GM06990 (cell line): ENCODE data around the gene ABCA7.
A peak's percentile ranks its signal among the peaks of the same experiment; 100 is the strongest.

Source experiments
- DNase-seq: peaks from one replicate; pipeline ENCODE4 v3.0.0-alpha.2; 2011; ENCODE audit not compliant: insufficient read length; ENCODE audit errors: extremely low read depth
- H3K27me3 ChIP-seq: replicated peaks from 2 replicates; pipeline ENCODE4 v1.6.0; 2011; ENCODE audit warnings: low read length; ENCODE audit not compliant: control insufficient read depth, insufficient read depth
- H3K36me3 ChIP-seq: 2 replicates; pipeline ENCODE4 v1.5.1; 2011; ENCODE audit warnings: low read length; ENCODE audit not compliant: control insufficient read depth, insufficient read depth
- H3K4me3 ChIP-seq: replicated peaks from 2 replicates; pipeline ENCODE4 v1.5.1; 2011; ENCODE audit warnings: low read depth, mild to moderate bottlenecking, control low read depth, low read length
- TF ChIP-seq, protein P1 (sequence below): IDR thresholded peaks from 2 replicates; pipeline ENCODE4 v1.5.1; 2011; ENCODE audit warnings: low read length, control low read depth, mild to moderate bottlenecking, inconsistent platforms; ENCODE audit not compliant: insufficient read depth, poor library complexity, severe bottlenecking

Gene ABCA7

DNA sequence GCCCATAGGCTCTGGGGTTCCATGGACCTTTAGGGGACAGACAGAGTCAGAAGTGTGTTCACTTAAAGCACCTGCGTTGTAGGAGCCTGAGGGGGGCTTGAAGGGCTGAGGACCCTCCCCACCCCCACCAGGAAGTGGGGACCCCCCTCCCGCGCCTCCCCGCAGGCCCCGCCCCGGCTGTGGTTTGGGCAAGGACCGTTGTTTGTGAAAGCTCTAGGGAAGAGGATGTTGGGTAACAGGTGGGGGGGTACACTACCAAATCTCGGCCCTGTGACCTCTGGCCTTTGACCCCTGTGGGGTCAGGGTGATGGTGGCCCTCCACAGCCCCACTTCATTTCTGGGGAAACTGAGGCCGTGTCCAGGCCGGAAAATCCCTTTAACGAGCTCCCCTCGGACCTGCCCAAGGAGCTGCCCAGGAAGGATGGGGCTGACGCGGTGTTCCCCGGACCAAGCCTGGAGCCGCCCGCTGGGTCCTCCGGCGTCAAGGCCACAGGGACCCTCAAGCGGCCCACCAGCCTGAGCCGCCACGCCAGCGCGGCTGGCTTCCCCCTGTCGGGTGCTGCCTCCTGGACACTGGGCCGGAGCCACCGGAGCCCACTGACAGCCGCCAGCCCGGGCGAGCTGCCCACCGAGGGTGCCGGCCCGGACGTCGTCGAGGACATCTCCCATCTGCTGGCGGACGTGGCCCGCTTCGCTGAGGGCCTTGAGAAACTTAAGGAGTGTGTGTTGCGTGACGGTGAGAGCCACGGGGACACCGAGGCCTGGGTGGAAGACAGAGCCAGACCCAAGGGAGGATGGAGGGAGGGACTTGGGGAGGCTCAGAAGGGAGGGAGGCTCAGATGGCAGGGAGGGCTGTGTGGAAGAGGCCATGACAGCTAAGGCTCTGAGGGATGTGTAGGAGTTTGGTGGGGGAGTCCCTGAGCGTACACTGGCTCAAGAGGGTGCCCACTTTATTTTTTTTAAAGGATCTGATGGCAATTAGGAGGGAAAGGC, 28.4 kb downstream of the ABCA7 start:
- no peaks in the 10 kb centered on the region for H3K27me3 ChIP-seq
- no peak for DNase-seq
- TF ChIP-seq, protein P1, sequence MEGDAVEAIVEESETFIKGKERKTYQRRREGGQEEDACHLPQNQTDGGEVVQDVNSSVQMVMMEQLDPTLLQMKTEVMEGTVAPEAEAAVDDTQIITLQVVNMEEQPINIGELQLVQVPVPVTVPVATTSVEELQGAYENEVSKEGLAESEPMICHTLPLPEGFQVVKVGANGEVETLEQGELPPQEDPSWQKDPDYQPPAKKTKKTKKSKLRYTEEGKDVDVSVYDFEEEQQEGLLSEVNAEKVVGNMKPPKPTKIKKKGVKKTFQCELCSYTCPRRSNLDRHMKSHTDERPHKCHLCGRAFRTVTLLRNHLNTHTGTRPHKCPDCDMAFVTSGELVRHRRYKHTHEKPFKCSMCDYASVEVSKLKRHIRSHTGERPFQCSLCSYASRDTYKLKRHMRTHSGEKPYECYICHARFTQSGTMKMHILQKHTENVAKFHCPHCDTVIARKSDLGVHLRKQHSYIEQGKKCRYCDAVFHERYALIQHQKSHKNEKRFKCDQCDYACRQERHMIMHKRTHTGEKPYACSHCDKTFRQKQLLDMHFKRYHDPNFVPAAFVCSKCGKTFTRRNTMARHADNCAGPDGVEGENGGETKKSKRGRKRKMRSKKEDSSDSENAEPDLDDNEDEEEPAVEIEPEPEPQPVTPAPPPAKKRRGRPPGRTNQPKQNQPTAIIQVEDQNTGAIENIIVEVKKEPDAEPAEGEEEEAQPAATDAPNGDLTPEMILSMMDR = no peak
- H3K36me3 ChIP-seq = peaks cover 12% of the 10 kb centered on the region
- H3K4me3 ChIP-seq = peak overlapping the region; percentile 89

DNA sequence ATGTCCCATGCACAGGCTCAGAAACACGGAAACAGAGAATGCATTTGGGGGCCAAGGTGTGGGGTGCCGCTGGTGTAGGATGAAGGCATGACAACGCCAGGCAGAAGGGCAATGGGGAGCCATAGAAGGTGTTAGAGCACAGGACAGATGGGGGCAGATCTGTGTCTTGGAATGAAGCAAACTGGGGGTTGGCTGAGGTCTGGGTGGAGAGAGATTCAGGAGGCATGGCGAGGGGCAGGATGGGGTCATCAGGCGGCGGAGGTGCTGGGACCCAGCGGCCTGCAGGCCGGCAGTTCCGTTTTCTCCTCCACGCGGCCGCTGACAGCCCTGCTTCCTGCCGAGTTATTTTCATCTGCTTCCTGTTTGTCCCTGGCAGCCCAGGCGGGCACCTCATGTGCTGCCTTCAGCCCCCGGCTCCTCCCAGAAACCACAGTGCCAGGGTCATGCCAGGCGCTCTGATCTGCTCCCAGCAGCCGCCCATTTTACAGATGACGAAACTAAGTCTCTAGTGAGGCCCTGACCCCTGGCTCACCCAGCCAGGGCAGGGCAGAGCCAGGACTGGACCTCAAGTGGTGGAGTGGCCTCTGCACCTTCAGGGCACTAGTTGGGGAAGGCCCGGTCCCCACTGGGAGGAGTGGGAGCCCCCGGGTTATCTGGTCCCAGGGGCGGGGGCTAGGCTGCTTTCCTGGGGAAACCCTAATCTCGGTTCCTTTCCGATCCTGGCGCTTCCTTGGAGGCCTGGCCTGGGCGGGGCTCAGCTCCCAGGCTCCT, 29.3 kb downstream of the ABCA7 start:
- Histone ChIP-seq H3K36me3 (peaks cover 18% of the 10 kb centered on the region), H3K27me3 (no peaks in the 10 kb centered on the region), H3K4me3 (peak overlapping the region; percentile 89)
- DNase-seq = peak; percentile 74
- TF ChIP-seq, protein P1 = no peak

DNA sequence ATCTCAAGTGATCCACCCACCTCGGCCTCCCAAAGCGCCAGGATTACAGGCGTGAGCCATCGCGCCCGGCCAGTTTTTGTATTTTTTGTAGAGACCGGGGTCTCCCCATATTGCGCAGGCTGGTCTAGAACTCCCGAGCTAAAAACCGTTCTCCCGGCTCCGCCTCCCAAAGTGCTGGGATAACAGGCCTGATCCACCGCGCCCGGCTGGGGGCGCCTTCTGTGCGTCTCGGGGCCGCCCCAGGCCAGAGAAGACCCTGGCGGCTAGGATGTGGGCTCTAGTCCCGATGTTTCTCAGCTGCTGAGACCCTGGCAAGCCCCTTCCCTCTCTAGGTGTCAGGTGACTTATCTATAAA, 30.6 kb downstream of the ABCA7 start:
- DNase-seq = no peak
- no peak overlapping the region for H3K4me3 ChIP-seq
- TF ChIP-seq, protein P1 = no peak
- H3K27me3 ChIP-seq = no peaks in the 10 kb centered on the region
- peaks cover 20% of the 10 kb centered on the region for H3K36me3 ChIP-seq

DNA sequence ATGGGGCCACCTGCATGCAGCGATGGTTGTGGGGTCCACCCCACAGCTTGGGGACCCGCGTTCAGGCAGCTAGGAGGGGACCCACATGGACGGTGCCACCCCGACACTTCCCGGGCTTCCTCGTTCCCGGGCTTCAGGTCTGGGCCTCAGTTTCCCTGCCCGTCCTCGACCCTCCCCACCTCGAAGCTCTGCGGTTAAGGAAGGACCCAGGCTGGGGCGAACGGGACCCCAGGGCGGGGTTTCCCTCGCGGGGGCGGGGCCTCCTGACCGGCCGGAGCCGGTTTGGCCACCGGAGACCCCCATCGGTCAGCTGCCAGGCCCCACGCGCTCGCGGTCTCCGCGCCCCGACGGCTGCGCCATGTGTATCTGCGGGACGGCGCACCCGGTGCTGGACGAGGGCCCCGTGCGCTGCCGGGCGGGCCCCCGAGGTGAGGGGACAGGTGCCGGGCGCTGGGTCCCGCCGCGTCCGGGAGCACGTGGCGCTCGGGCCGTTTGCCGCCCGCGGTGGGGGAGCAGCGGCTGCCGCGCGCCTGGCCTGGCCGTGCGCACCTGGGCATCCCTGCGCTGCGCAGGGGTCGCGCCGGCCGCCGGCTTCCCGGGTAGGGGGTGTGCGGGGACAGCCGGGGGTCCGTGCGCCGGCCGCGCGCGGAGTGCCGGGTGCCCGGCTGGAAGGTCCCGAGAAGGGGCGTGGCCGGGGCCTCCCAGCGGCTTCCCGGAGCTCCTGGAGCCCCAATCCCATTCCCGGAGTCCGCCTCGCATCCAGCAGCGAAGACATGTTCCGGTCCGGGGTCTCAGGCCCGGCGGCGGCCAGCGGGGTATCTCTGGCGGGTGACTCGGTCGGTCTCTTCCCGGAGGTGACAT, 31.3 kb downstream of the ABCA7 start:
- TF ChIP-seq, protein P1 = no peak
- no peaks in the 10 kb centered on the region for H3K27me3 ChIP-seq
- no peak overlapping the region for H3K4me3 ChIP-seq
- no peak for DNase-seq
- peaks cover 26% of the 10 kb centered on the region for H3K36me3 ChIP-seq

DNA sequence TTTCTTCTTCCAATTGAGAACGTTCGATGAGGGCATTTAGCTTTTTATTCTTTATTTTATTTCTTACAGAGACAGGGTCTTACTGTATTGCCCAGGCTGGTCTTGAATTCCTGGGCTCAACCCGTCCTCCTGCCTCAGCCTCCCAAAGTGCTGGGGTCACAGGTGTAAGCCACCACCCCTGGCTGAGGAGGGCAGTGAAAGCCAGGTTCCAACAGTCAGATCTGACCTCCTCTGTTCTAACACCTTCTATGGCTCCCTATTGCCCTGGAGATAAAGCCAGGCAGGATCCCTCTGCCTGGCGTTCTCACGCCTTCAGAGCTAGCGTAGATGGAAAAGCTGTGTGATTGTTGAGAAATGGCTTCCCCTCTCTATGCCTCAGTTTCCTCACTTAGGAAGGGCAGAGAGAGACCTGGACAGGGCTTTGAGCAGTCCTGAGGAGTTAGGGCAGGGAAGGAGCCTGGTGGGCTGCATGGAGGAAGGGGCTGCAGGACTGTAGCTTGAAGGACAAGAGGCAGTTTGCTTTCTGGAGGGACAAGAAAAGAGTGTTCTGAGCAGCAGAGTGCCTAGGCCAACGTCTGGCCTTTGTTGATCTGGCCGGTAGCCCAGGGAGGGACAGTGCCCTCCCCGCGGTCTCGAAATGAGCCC, 32.6 kb downstream of the ABCA7 start:
- TF ChIP-seq, protein P1 = no peak
- no peak for DNase-seq
- Histone ChIP-seq H3K4me3 (no peak overlapping the region), H3K36me3 (peaks cover 26% of the 10 kb centered on the region), H3K27me3 (no peaks in the 10 kb centered on the region)
